Hematopoietic multipotent progenitor cell treated with erythropoietin and hydrocortisone succinate and interleukin-3 and kit ligand, for 4 days (in vitro differentiated cells): ENCODE results near the gene DLGAP3.
"Not testable (repeated sequence)": the region's sequence is repeated elsewhere in the genome, so short reads cannot be mapped to it uniquely, and the experiment has no call there.

ENCODE experiments used
- DNase-seq: peaks from one replicate; pipeline ENCODE4 v3.0.0-alpha.2; 2015

The DLGAP3 gene, protein sequence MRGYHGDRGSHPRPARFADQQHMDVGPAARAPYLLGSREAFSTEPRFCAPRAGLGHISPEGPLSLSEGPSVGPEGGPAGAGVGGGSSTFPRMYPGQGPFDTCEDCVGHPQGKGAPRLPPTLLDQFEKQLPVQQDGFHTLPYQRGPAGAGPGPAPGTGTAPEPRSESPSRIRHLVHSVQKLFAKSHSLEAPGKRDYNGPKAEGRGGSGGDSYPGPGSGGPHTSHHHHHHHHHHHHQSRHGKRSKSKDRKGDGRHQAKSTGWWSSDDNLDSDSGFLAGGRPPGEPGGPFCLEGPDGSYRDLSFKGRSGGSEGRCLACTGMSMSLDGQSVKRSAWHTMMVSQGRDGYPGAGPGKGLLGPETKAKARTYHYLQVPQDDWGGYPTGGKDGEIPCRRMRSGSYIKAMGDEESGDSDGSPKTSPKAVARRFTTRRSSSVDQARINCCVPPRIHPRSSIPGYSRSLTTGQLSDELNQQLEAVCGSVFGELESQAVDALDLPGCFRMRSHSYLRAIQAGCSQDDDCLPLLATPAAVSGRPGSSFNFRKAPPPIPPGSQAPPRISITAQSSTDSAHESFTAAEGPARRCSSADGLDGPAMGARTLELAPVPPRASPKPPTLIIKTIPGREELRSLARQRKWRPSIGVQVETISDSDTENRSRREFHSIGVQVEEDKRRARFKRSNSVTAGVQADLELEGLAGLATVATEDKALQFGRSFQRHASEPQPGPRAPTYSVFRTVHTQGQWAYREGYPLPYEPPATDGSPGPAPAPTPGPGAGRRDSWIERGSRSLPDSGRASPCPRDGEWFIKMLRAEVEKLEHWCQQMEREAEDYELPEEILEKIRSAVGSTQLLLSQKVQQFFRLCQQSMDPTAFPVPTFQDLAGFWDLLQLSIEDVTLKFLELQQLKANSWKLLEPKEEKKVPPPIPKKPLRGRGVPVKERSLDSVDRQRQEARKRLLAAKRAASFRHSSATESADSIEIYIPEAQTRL

GRCh38 chr1:34929497-34929852 lies at the start of gene DLGAP3:
DLGAP3 (minus strand) TSS chr1:34929650; CDS start chr1:34905383, 24,267 bp downstream.
- no peak for DNase-seq

GRCh38 chr1:34978921-34979320 lies 49.5 kb upstream of the DLGAP3 start:
- no peak for DNase-seq

DNA sequence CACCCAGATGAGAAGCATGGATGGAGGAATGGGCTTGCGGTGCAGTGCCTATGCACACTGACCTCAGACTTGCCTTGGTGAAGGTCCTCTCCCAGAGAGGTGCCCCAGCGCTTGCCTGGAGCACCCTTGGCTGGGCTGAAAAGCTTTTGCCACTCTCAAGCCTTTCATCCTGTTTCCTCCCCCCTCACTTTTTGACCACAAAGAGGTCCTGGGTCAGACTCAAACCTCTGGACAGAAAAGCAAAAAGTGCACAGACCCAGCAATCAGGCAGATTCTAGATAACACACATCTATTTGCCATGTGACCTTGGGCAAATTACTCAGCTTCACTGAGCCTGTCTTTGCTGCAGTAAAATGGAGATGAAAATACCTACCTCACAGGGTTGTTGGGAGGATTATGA lies 48.4 kb upstream of the DLGAP3 start:
- DNase-seq, result no peak

DNA sequence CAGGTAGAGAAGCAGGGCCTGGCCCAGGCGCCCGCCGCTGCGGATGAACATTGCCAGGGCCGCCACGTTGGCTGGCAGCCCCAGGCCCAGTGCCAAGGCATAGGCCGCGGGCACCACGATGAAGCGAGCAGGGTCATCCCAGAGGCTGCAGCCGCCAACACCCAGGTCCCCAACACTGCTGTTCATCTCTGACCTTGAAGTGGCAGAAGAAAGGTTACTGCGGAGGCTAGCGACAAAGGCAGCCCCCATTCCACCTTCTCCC lies 47.7 kb upstream of the DLGAP3 start:
- no peak for DNase-seq

GRCh38 chr1:34976384-34977209 lies 47.1 kb upstream of the DLGAP3 start:
- no peak for DNase-seq

DNA sequence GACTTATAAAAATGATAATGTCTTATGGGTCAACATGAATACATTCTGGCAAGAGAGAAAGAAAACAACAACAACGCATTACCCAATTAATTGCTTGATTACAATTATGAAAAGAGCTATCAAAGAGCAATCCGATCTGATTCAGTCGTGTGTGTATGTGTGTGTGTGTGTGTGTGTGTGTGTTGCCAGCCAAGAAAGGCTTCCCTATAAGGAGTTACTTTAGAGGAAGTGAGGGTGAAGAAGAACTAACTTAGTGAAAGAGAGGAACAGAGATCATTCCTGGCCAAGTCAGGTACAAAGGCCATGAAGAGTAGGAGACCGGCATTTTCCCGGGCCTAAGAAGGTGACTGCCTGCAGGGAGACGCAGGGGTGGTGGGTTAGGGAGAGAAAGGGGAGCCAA lies 46.3 kb upstream of the DLGAP3 start:
- DNase-seq, result no peak

GRCh38 chr1:34975338-34975737 lies 45.9 kb upstream of the DLGAP3 start:
- no peak for DNase-seq

- DNase-seq, result no peak
Observed at GRCh38 chr1:34974626-34975025, 45.2 kb upstream of the DLGAP3 start.

DNA sequence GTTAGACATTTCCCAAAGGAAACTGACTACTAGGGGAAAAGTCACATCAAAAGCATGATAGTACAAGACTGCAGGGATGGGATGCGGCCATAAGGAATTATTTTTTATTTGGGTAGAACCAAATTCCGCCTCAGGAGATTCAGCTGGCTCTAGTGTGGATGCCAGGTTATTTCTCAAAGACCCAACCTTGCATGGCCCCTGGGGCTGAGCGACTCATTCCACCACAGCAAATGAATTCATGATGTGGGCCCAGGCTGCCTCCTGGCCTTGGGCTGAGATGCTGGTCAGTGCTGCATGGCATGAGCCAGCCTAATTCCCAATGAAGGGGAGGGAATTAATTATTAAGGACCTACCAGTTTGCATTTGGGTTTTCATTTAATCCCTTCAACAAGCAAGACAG lies 43.9 kb upstream of the DLGAP3 start:
- no peak for DNase-seq

DNA sequence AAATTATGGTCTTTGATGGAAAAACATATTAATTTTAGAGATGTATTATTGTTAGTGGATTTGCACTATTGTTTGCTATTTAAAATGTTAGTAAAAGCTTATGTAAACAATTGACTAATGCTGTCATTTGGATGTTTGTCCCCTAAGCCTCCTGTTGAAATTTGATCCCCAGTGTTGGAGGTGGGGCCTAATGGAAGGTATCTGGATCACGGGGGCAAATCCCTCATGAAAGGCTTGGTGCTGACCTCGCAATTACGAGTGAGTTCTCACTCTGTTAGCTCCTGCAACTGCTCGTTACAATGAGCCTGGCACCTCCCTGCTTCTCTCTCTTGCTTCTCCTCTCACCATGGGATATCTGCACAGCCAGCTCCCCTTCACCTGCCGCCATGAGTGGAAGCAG lies 41.4 kb upstream of the DLGAP3 start:
- DNase-seq, result no peak

- no peak for DNase-seq
Observed at GRCh38 chr1:34970220-34970735, 40.8 kb upstream of the DLGAP3 start.

- not testable (repeated sequence) for DNase-seq
Observed at GRCh38 chr1:34968297-34968696, 38.8 kb upstream of the DLGAP3 start.

DNA sequence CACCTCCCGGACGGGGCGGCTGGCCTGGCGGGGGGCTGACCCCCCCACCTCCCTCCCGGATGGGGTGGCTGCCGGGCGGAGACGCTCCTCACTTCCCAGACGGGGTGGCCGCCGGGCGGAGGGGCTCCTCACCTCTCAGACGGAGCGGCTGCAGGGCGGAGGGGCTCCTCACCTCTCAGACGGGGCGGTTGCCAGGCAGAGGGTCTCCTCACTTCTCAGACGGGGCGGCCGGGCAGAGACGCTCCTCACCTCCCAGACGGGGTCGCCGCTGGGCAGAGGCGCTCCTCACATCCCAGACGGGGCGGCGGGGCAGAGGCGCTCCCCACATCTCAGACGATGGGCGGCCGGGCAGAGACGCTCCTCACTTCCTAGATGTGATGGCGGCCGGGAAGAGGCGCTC lies 38.2 kb upstream of the DLGAP3 start:
- DNase-seq, result not testable (repeated sequence)

- no peak for DNase-seq
Observed at GRCh38 chr1:34965597-34965996, 36.1 kb upstream of the DLGAP3 start.

DNA sequence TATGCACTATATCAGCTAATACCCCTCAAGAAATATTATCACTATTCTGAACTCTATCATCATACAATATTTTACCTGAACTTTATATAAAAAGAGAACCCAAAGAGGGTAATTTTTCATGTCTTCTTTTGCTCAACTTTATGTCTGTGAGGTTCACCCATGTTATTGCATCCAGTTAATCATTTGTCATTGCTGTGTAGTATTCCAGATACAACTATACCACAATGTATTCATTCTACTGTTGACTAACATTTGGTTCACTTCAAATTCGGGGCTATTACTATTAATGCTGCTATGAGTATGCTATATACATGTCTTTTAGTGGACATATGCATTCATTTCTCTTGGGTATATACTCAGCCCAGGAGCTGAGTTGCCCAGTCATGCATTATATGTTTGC lies 21.0 kb upstream of the DLGAP3 start:
- no peak for DNase-seq

DNA sequence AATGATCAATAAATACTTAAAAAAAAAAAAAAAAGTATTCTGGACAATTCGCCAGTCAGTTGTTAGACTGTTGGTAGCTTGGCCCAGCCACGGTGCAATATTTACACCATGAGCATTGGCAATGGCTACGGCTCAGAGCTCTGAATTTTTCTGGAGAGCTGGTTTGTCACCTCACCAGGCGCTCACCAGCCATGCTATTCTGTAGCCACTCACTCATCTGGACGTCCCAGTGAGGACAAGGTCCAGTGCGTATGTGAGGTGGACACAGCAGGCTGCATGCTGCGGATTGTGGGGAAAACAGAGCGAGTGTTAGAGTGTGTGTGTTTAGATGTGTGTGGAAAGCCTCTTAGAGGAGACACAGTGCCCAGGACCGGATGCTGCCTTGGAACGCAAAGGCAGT lies 19.3 kb upstream of the DLGAP3 start:
- not testable (repeated sequence) for DNase-seq

GRCh38 chr1:34947641-34948314 lies 18.3 kb upstream of the DLGAP3 start:
- not testable (repeated sequence) for DNase-seq

GRCh38 chr1:34946211-34946610 lies 16.8 kb upstream of the DLGAP3 start:
- DNase-seq, result no peak

GRCh38 chr1:34941798-34942197 lies 12.3 kb upstream of the DLGAP3 start:
- not testable (repeated sequence) for DNase-seq

DNA sequence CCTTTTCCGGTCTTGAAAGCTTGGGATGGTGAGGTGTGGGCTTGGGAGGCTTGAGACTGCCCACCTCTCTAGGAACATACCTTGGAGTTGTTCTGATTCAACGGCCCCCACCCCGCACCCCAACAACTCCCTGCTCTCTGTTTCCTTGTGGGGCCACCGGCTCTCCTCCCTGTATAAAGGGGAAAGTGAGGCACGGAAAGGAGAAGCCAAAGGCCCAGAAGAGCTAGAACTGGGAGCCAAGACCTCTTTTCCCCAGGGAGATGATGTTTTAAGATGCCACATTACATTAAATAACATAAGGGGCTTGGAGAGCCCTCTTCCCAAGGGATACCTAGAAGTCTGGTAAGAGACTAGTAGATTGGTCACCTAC lies 1.2 kb upstream of the DLGAP3 start:
- DNase-seq, result no peak

DNA sequence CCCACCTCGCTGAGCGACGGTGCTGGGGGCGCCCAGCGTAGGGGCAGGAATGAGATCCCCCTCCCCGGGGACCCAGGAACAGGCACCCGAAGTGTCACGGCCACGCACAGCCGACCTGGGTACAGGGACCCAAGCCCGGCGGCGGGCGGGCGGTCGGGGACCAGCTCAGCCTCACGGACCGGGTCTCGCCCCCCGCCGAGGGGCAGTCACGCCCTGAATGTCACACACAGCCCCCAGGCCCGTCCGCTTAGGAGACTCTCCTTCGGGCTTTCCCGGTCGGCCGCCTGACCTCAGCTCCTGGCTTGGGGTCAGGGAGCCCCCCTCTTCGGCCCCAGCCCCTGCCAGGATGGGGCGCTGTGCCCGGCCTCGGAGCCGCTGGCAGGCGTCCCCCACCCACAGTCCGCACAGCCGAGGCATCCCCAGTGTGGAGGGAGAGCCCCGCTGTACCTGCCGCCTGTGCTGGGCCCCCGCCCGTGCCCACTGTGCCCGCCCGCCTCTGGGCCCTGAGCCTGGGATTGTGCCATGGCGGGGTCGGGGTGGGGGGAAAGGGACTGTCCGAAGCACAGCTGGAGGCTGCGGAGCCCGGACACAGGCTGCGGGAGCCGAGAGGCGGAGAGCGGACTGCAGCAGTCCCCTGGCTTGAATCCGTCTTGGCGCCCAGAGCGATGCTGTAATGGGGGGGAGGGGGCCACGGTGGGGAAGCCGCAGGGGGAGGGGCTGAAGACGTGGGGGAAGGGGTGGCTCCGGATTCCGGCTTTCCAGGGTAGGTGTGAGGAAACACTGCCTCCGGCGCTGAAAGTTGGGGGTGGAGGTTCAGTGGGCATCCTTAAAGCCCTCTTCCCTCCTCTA lies 627 bp upstream of the DLGAP3 start:
- DNase-seq, result no peak
